GM10248 (cell line): Measurements from ENCODE around the gene TRANK1.

Experiments used
- CTCF ChIA-PET: fragments of 300-600 bp; sonication (Branson Sonifier 250); formaldehyde crosslinking; extraction: SDS; loops from one replicate; lab custom pipeline; 2021; ENCODE audit warnings: antibody characterized with exemption; lab: Yijun Ruan, JAX
- POLR2A ChIA-PET: fragments of 350-650 bp; sonication (Branson Sonifier 250); formaldehyde crosslinking; extraction: SDS; loops from one replicate; lab custom pipeline; 2020; ENCODE audit warnings: antibody characterized with exemption; lab: Yijun Ruan, JAX
- DNase-seq: peaks from one replicate; pipeline ENCODE4 v3.0.0; 2012; ENCODE audit errors: extremely low spot score
- TF ChIP-seq, protein P1 (sequence below): IDR thresholded peaks from 2 replicates; pipeline ENCODE4 v1.5.1; 2012; ENCODE audit warnings: mild to moderate bottlenecking, low read depth; ENCODE audit errors: extremely low read depth, missing control alignments, control extremely low read depth

Gene TRANK1

DNA sequence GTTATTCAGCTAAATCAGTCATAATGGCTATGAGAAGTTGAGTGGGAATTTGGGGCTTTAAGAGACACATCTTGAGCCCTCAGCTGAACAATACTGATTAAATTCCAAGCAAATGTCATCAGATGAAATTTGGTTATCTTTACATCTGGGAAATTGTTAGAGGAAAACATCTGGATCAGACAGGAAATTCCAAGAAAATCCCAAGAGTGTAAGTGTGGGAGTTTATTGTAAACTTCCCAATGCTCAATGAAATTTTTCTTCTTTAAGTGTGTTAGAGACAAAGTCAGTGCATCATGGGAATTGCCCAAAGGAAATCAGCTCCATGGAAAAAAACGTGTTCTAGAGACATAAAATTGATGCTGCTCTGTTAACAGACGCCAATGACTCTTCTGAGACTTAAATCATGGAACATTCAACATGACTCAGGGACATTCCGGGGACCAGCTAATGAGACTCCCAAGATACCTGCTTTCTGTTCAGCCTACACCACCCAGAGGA lies 160.7 kb downstream of the TRANK1 start:
- DNase-seq, result no peak
- ChIA-PET CTCF (interaction anchor here (0.9 to 1.6 kb wide), 5 partner anchors 9 to 19 kb away, joined by 3 to 4 read pairs (median 3); no protein-coding TSS in a partner anchor), POLR2A (no interaction called here)
- TF ChIP-seq, protein P1, sequence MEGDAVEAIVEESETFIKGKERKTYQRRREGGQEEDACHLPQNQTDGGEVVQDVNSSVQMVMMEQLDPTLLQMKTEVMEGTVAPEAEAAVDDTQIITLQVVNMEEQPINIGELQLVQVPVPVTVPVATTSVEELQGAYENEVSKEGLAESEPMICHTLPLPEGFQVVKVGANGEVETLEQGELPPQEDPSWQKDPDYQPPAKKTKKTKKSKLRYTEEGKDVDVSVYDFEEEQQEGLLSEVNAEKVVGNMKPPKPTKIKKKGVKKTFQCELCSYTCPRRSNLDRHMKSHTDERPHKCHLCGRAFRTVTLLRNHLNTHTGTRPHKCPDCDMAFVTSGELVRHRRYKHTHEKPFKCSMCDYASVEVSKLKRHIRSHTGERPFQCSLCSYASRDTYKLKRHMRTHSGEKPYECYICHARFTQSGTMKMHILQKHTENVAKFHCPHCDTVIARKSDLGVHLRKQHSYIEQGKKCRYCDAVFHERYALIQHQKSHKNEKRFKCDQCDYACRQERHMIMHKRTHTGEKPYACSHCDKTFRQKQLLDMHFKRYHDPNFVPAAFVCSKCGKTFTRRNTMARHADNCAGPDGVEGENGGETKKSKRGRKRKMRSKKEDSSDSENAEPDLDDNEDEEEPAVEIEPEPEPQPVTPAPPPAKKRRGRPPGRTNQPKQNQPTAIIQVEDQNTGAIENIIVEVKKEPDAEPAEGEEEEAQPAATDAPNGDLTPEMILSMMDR, result no peak

DNA sequence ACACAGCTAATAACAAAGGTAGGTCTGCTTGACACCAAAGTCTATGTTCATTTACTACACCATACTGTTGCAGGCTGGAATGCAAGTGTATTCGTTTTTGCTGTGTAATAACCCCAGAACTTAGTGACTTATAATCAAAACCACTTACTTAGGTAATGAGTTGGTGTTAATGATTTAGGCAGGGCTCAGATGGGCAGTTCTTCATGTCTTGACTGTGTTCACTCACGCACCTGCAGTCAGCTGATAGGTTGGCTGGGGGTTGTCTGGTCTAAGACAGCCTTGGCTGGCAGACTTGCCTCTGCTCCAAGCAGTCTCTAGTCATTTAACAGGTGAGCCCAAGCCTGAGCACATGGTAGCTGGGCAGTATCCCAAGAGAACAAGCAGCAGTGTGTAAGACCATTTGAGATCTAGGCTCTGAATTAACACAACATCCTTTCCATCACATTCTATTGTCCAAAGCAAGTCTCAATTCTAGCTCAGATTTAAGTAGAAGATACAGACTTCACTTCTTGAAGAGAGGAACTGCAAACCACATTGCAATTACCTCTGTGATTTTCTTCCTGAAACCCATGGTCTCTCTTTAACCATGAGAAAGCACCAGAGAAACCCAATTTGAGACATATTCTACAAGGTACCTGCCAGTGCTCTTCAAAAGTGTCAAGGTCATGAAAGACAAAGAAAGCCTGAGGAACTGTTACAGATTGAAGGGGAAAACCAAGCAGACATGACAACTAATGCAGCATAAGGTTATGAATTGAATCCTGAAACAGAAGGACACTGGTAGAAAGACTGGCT lies 167.2 kb downstream of the TRANK1 start:
- ChIA-PET CTCF (interaction anchor here (1.1 to 1.5 kb wide), 4 partner anchors 8 to 42 kb away, joined by 3 read pairs; no protein-coding TSS in a partner anchor), POLR2A (no interaction called here)
- no peak for DNase-seq
- TF ChIP-seq, protein P1, result no peak
